HepG2 (cell line): Measurements from ENCODE around the gene IRAK2. TPM values are rescaled to one million over a fixed set of nuclear protein-coding genes. Genes with fewer than 3 reads are reported as not detected.

Experiments
- ATAC-seq: fragments of 200-7000 bp; cut with Tn5 transposase; 3 replicates; pipeline ENCODE4 v1.9.1; 2020; ENCODE audit warnings: mild to moderate bottlenecking, moderate library complexity
- BruUV-seq: library from RNA; stranded (reverse); fragments of 400-500 nt; replicated peaks from 2 replicates; lab custom pipeline; 2021; lab: Mats Ljungman, UMichigan
- CTCF ChIA-PET: fragments of 300-600 bp; formaldehyde crosslinking; extraction: SDS; loops from one replicate; lab custom pipeline; 2021; ENCODE audit warnings: low total read pairs, inconsistent platforms, low intra/inter-chr PET ratio; lab: Yijun Ruan, JAX
- POLR2A ChIA-PET: fragments of 350-600 bp; sonication (Branson Sonifier 250); formaldehyde crosslinking; loops from one replicate; lab custom pipeline; 2020; ENCODE audit warnings: antibody characterized with exemption, inconsistent platforms; lab: Yijun Ruan, JAX
- DNase-seq: peaks from one replicate; pipeline ENCODE4 v3.0.0-alpha.2; 2015; ENCODE audit warnings: low spot score
- FAIRE-seq: peaks from 3 replicates; lab custom pipeline; 2011; peaks lifted over from hg19 to GRCh38; lab: Jason Lieb, UNC
- H2AFZ ChIP-seq: one replicate; pipeline ENCODE4 v1.6.1; 2011; ENCODE audit warnings: low read length, inconsistent platforms
- H3K27ac ChIP-seq: fragments of 300-600 bp; 3 replicates; pipeline ENCODE4 v1.8.0; 2011; ENCODE audit warnings: mixed run types, mild to moderate bottlenecking, mixed read lengths, low read length, inconsistent platforms; ENCODE audit not compliant: insufficient read depth; ENCODE audit errors: extremely low read length
- H3K27me3 ChIP-seq, 2 experiments: fragments of 200-600 bp in 1 of 2; 2 replicates in 1 of 2; 3 replicates in 1 of 2; pipeline versions ENCODE4 v1.6.0 to v1.8.0; 2011; ENCODE audit warnings: low read length in 2 of 2, mild to moderate bottlenecking in 2 of 2, moderate library complexity in 2 of 2, inconsistent platforms in 1 of 2; ENCODE audit not compliant: insufficient read depth in 2 of 2, control insufficient read depth in 1 of 2
- H3K36me3 ChIP-seq, 2 experiments: fragments of 200-600 bp in 1 of 2; replicated peaks in 1 of 2; 2 replicates in 1 of 2; 3 replicates in 1 of 2; pipeline versions ENCODE4 v1.5.1 to v1.8.0; 2011; ENCODE audit warnings: low read length in 2 of 2, inconsistent platforms in 1 of 2; ENCODE audit not compliant: insufficient read depth in 2 of 2, control insufficient read depth in 1 of 2
- H3K4me1 ChIP-seq: 2 replicates; pipeline ENCODE4 v1.5.1; 2012; ENCODE audit warnings: low read length, inconsistent platforms; ENCODE audit not compliant: insufficient read depth
- H3K4me2 ChIP-seq: 2 replicates; pipeline ENCODE4 v1.6.0; 2011; ENCODE audit warnings: low read depth, low read length, inconsistent platforms
- H3K4me3 ChIP-seq, 3 experiments: fragments of 200-600 bp in 1 of 3; sonication (generic), shearing (Covaris generic) in 1 of 3; replicated peaks in 1 of 3; 2 replicates each; pipeline ENCODE4 v1.5.1; 2011 to 2016; ENCODE audit warnings: low read length in 3 of 3, inconsistent platforms in 2 of 3, low read depth in 2 of 3, mild to moderate bottlenecking in 2 of 3, control low read depth in 1 of 3, mixed read lengths in 1 of 3; ENCODE audit not compliant: insufficient read depth in 1 of 3
- H3K79me2 ChIP-seq: one replicate; pipeline ENCODE4 v1.6.1; 2011; ENCODE audit warnings: low read length, inconsistent platforms; ENCODE audit not compliant: insufficient read depth
- H3K9ac ChIP-seq: 2 replicates; pipeline ENCODE4 v1.6.0; 2011; ENCODE audit warnings: mild to moderate bottlenecking, low read depth, low read length, inconsistent platforms; ENCODE audit not compliant: insufficient read depth
- H3K9me3 ChIP-seq: 2 replicates; pipeline ENCODE4 v1.5.1; 2012; ENCODE audit warnings: mild to moderate bottlenecking, low read length
- H4K20me1 ChIP-seq: 2 replicates; pipeline ENCODE4 v1.6.0; 2011; ENCODE audit warnings: inconsistent platforms, mild to moderate bottlenecking, low read length, moderate library complexity; ENCODE audit not compliant: insufficient read depth
- AGO2 ChIP-seq: fragments of 200-400 bp; formaldehyde crosslinking; optimal IDR thresholded peaks from 2 replicates; pipeline ENCODE3; 2017; ENCODE audit warnings: mild to moderate bottlenecking, low read depth, low read length, moderate library complexity
- ELK4 ChIP-seq: sonication (generic); formaldehyde crosslinking; IDR thresholded peaks from 2 replicates; pipeline ENCODE4 v1.9.0; 2021; ENCODE audit warnings: missing genetic modification reagents, borderline replicate concordance
- FUBP1 ChIP-seq: sonication (generic); formaldehyde crosslinking; IDR thresholded peaks from 2 replicates; pipeline ENCODE4 v1.5.1; 2020; ENCODE audit warnings: missing genetic modification reagents, mild to moderate bottlenecking, borderline replicate concordance
- HMG20B ChIP-seq: conservative IDR thresholded peaks from 2 replicates; pipeline ENCODE4 v1.6.1; 2016; ENCODE audit warnings: missing genetic modification reagents, missing compliant biosample characterization
- JDP2 ChIP-seq: sonication (generic); formaldehyde crosslinking; IDR thresholded peaks from 2 replicates; pipeline ENCODE4 v1.8.1; 2022; ENCODE audit warnings: missing genetic modification reagents, borderline replicate concordance
- NCOA2 ChIP-seq: sonication (generic); formaldehyde crosslinking; IDR thresholded peaks from 2 replicates; pipeline ENCODE4 v1.8.0; 2022; ENCODE audit warnings: inconsistent platforms
- NCOA5 ChIP-seq: sonication (generic); formaldehyde crosslinking; IDR thresholded peaks from 2 replicates; pipeline ENCODE4 v1.4.0; 2020; ENCODE audit warnings: missing genetic modification reagents
- NFIB ChIP-seq: sonication (generic); formaldehyde crosslinking; IDR thresholded peaks from 2 replicates; pipeline ENCODE4 v1.9.0; 2021; ENCODE audit warnings: missing genetic modification reagents, mild to moderate bottlenecking, borderline replicate concordance
- NFRKB ChIP-seq: fragments of 450-650 bp; IDR thresholded peaks from 2 replicates; pipeline ENCODE4 v1.6.1; 2017
- REL ChIP-seq: sonication (generic); formaldehyde crosslinking; conservative IDR thresholded peaks from 2 replicates; pipeline ENCODE4 v1.8.0; 2022; ENCODE audit warnings: mild to moderate bottlenecking, missing genetic modification reagents, moderate library complexity
- SMAD9 ChIP-seq: sonication (generic); formaldehyde crosslinking; IDR thresholded peaks from 2 replicates; pipeline ENCODE4 v1.5.1; 2020; ENCODE audit warnings: mild to moderate bottlenecking, missing genetic modification reagents
- SNAPC2 ChIP-seq: sonication (generic); formaldehyde crosslinking; IDR thresholded peaks from 2 replicates; pipeline ENCODE4 v1.8.1; 2022; ENCODE audit warnings: mild to moderate bottlenecking, missing genetic modification reagents
- TMF1 ChIP-seq: sonication (generic); formaldehyde crosslinking; IDR thresholded peaks from 2 replicates; pipeline ENCODE4 v1.8.1; 2022; ENCODE audit warnings: low read depth, missing genetic modification reagents
- ZFP1 ChIP-seq: IDR thresholded peaks from 2 replicates; pipeline ENCODE4 v1.6.1; 2016
- ZNF512B ChIP-seq: sonication (generic); formaldehyde crosslinking; IDR thresholded peaks from 2 replicates; pipeline ENCODE4 v1.5.1; 2020; ENCODE audit warnings: missing genetic modification reagents, mild to moderate bottlenecking, borderline replicate concordance
- ZNF589 ChIP-seq: sonication (generic); formaldehyde crosslinking; conservative IDR thresholded peaks from 2 replicates; pipeline ENCODE4 v1.8.0; 2022; ENCODE audit warnings: mild to moderate bottlenecking, moderate library complexity, missing genetic modification reagents
- WGBS: methylation state at CpG from one replicate; pipeline ENCODE4 v1.1.6; 2017; ENCODE audit warnings: low lambda C conversion rate; 5-methylcytosine and 5-hydroxymethylcytosine counted together
- in situ Hi-C: cut with HindIII; loops from 2 replicates; pipeline ENCODE4 v1.10.0; 2017; ENCODE audit warnings: low pct_unique_long_range_greater_than_20kb; ENCODE audit not compliant: extremely low pct_ligation_motif_present
- intact Hi-C: fragments of 100-400 bp; cut with micrococcal nuclease; formaldehyde crosslinking; loops from one replicate; pipeline ENCODE4 v1.10.0; 2022; ENCODE audit not compliant: unreplicated experiment
- polyA plus RNA-seq, 8 experiments: library from polyadenylated mRNA; depleted of rRNA in 3 of 8; stranded (reverse) in 7 of 8; unstranded in 1 of 8; fragments of >200 nt; fragmentation: Illumina TruSeq in 4 of 8; extraction: Trizol in 4 of 8; gene quantifications; 2 replicates each; pipeline versions ENCODE4 v1.2.1 to v1.2.3, GENCODE V29; 2011 to 2016; ENCODE audit warnings: low read depth in 4 of 8, missing spikeins in 1 of 8, mixed read lengths in 1 of 8; ENCODE audit not compliant: insufficient read depth in 1 of 8
- total RNA-seq, 5 experiments: library from RNA; depleted of rRNA; stranded (reverse); fragments of >200 nt; fragmentation: Illumina TruSeq; extraction: Trizol; gene quantifications; 2 replicates each; pipeline ENCODE4 v1.2.3, GENCODE V29; 2016; ENCODE audit warnings: low read depth in 1 of 5
- TF ChIP-seq, protein P1 (sequence below): IDR thresholded peaks from 2 replicates; pipeline ENCODE4 v1.6.1; 2012; ENCODE audit warnings: inconsistent platforms

Gene IRAK2
- total and polyA plus RNA-seq, 2 of the 13 experiments (the other 11 are each of a cell fraction or from before 2014, with no cell fraction given), result 13.1 to 23.3 TPM

- TF ChIP-seq NFRKB (no peak), FUBP1 (no peak), SNAPC2 (CRISPR knock-in tag) (no peak), HMG20B (CRISPR knock-in tag) (no peak)
Observed at GRCh38 chr3:10280177-10280529, 115.4 kb downstream of the IRAK2 start (continued).

- H3K36me3 ChIP-seq, result peaks cover 44 to 76% of the 10 kb centered on the region in 2 experiments
- no peak for TF ChIP-seq ZNF512B (CRISPR knock-in tag)
- no peak for TF ChIP-seq ZNF589 (CRISPR knock-in tag)
- TF ChIP-seq ELK4 (CRISPR knock-in tag), result no peak
- TF ChIP-seq SMAD9 (CRISPR knock-in tag), result no peak
- TF ChIP-seq, protein P1, sequence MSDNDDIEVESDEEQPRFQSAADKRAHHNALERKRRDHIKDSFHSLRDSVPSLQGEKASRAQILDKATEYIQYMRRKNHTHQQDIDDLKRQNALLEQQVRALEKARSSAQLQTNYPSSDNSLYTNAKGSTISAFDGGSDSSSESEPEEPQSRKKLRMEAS, result no peak
- no peak for TF ChIP-seq JDP2 (CRISPR knock-in tag)
- TF ChIP-seq NCOA2 (CRISPR knock-in tag), result no peak
- no peak for TF ChIP-seq AGO2
- no peak for TF ChIP-seq ZFP1
- no peak for TF ChIP-seq REL (CRISPR knock-in tag)
- TF ChIP-seq NCOA5 (CRISPR knock-in tag), result no peak
- TF ChIP-seq TMF1 (CRISPR knock-in tag), result no peak
- TF ChIP-seq NFIB, result no peak
Observed at GRCh38 chr3:10280571-10280970, 115.9 kb downstream of the IRAK2 start.

More at GRCh38 chr3:10280571-10280970, 115.9 kb downstream of the IRAK2 start:
- POLR2A ChIA-PET, result interaction anchor here (1.8 kb wide), 1 partner anchor 31 kb away, joined by 3 read pairs; no protein-coding TSS in a partner anchor
- H4K20me1 ChIP-seq, result peaks cover 8% of the 10 kb centered on the region; the same call in 1 of the 2 replicates
- H3K4me1 ChIP-seq, result no peaks in the 10 kb centered on the region
- no peaks in the 10 kb centered on the region for H3K27me3 ChIP-seq
- BruUV-seq, result no TSS peak
- H3K9me3 ChIP-seq, result no peaks in the 10 kb centered on the region
- ATAC-seq (no peak), DNase-seq (no peak), FAIRE-seq (no peak)
- no peak overlapping the region for H3K27ac ChIP-seq
- intact Hi-C loops (no loop called here), in situ Hi-C loops (no loop called here)
- WGBS, result 94% methylated on average over 6 of the region's 6 CpGs
- CTCF ChIA-PET, result no interaction called here
- H3K4me3 ChIP-seq, result no peak overlapping the region
- H2AFZ ChIP-seq, result no peak overlapping the region
- peaks cover 8% of the 10 kb centered on the region for H3K79me2 ChIP-seq
- no peak overlapping the region for H3K9ac ChIP-seq
- no peak overlapping the region for H3K4me2 ChIP-seq
